HepG2 (cell line): ENCODE measurements around the gene LCK. TPM values are rescaled to one million over a fixed set of nuclear protein-coding genes. Genes with fewer than 3 reads are reported as not detected.

ENCODE experiments used
- ATAD3A ChIP-seq: sonication (generic); formaldehyde crosslinking; IDR thresholded peaks from 2 replicates; pipeline ENCODE4 v1.4.0; 2020; ENCODE audit warnings: missing genetic modification reagents
- GATAD1 ChIP-seq: IDR thresholded peaks from 2 replicates; pipeline ENCODE4 v1.6.1; 2016; ENCODE audit warnings: missing genetic modification reagents, missing compliant biosample characterization
- HCFC1 ChIP-seq: fragments of 150-350 bp; IDR thresholded peaks from 2 replicates; pipeline ENCODE4 v1.6.1; 2014; ENCODE audit warnings: low read depth, low read length
- HDAC1 ChIP-seq: sonication (generic); formaldehyde crosslinking; IDR thresholded peaks from 2 replicates; pipeline ENCODE4 v1.5.1; 2020; ENCODE audit warnings: mild to moderate bottlenecking, missing genetic modification reagents
- IRX3 ChIP-seq: sonication (generic); formaldehyde crosslinking; IDR thresholded peaks from 2 replicates; pipeline ENCODE4 v1.8.1; 2023; ENCODE audit warnings: mild to moderate bottlenecking, low read depth, missing genetic modification reagents, borderline replicate concordance
- MED13 ChIP-seq: sonication (generic); formaldehyde crosslinking; IDR thresholded peaks from 2 replicates; pipeline ENCODE4 v1.5.0; 2020; ENCODE audit warnings: missing genetic modification reagents
- PHF5A ChIP-seq: IDR thresholded peaks from one replicate; pipeline ENCODE4 v1.6.1; 2018; ENCODE audit warnings: low read depth, missing genetic modification reagents; ENCODE audit not compliant: unreplicated experiment
- POLR2A ChIP-seq, 2 experiments: IDR thresholded peaks; 2 replicates each; pipeline ENCODE4 v1.6.1; 2011; ENCODE audit warnings: low read depth in 2 of 2, low read length in 2 of 2, mild to moderate bottlenecking in 1 of 2, moderate library complexity in 1 of 2; ENCODE audit not compliant: insufficient read depth in 1 of 2
- ZNF660 ChIP-seq: sonication (generic); formaldehyde crosslinking; IDR thresholded peaks from 2 replicates; pipeline ENCODE4 v1.5.1; 2020; ENCODE audit warnings: mild to moderate bottlenecking, low read depth, missing genetic modification reagents, borderline replicate concordance
- polyA plus RNA-seq, 8 experiments: library from polyadenylated mRNA; depleted of rRNA in 3 of 8; stranded (reverse) in 7 of 8; unstranded in 1 of 8; fragments of >200 nt; fragmentation: Illumina TruSeq in 4 of 8; extraction: Trizol in 4 of 8; gene quantifications; 2 replicates each; pipeline versions ENCODE4 v1.2.1 to v1.2.3, GENCODE V29; 2011 to 2016; ENCODE audit warnings: low read depth in 4 of 8, missing spikeins in 1 of 8, mixed read lengths in 1 of 8; ENCODE audit not compliant: insufficient read depth in 1 of 8
- total RNA-seq, 5 experiments: library from RNA; depleted of rRNA; stranded (reverse); fragments of >200 nt; fragmentation: Illumina TruSeq; extraction: Trizol; gene quantifications; 2 replicates each; pipeline ENCODE4 v1.2.3, GENCODE V29; 2016; ENCODE audit warnings: low read depth in 1 of 5
- TF ChIP-seq, protein P1 (sequence below): sonication (generic); formaldehyde crosslinking; IDR thresholded peaks from 2 replicates; pipeline ENCODE4 v1.4.0; 2020; ENCODE audit warnings: missing genetic modification reagents, borderline replicate concordance
- TF ChIP-seq, protein P2 (sequence below), 2 experiments: sonication (generic) in 1 of 2; formaldehyde crosslinking in 1 of 2; IDR thresholded peaks; 2 replicates each; pipeline versions ENCODE4 v1.5.1 to v1.6.1; 2011 to 2020; ENCODE audit warnings: borderline replicate concordance in 1 of 2, low read depth in 1 of 2, low read length in 1 of 2, mild to moderate bottlenecking in 1 of 2, missing genetic modification reagents in 1 of 2, moderate library complexity in 1 of 2
- TF ChIP-seq, protein P3 (sequence below): sonication (generic); formaldehyde crosslinking; IDR thresholded peaks from 2 replicates; pipeline ENCODE4 v1.5.1; 2020; ENCODE audit warnings: missing genetic modification reagents, mild to moderate bottlenecking, borderline replicate concordance
- TF ChIP-seq, protein P4 (sequence below): sonication (generic); formaldehyde crosslinking; IDR thresholded peaks from 2 replicates; pipeline ENCODE4 v1.4.0; 2020; ENCODE audit warnings: mild to moderate bottlenecking, missing genetic modification reagents
- TF ChIP-seq, protein P5 (sequence below): sonication (generic); formaldehyde crosslinking; IDR thresholded peaks from 2 replicates; pipeline ENCODE4 v1.8.0; 2022; ENCODE audit warnings: missing genetic modification reagents, mild to moderate bottlenecking, inconsistent platforms, borderline replicate concordance

The LCK gene
- total and polyA plus RNA-seq, 2 of the 13 experiments (the other 11 are each of a cell fraction or from before 2014, with no cell fraction given): 0.93 to 1.8 TPM

DNA sequence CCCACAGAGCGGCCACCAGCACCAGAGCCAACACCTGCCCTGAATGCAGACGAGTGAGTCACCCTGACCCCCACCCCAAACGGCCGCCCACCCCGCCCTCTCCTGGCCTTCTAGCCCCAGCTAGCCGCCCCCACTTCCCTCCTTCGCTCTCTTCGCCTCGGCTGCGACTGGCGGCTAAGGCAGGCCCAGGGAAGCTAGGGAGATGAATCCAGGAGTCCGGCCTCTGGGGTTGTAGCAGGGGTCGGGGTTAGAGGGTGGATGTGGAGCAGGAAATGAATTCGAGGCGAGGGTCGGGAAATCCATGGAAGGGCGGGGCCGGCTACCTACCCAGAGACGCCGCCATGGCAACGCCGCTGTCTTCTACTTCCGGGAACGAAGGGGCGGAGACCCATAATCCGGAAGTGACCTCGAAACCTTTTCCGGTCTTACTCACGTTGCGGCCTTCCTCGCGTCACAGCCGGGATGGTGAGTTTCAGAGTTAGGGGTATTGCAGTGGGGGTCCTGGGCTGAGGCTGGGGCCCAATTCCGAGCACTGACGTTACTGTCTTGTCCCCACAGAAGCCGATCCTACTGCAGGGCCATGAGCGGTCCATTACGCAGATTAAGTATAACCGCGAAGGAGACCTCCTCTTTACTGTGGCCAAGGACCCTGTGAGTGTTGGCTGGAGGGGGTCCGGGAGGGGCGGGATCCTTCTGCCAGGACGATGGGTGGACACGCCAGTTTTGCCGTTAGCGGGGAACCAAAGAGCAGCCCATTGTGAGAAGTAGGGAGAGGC lies 28.9 kb upstream of the LCK start, which contains the start of the genes EIF3I and TMEM234 (continued):
- TF ChIP-seq HDAC1 (CRISPR knock-in tag) (peak; percentile 87), MED13 (CRISPR knock-in tag) (no peak), HCFC1 (0 out of 2 replicates have a peak, but pooled peaks have one; percentile 18), POLR2A (IDR thresholded peaks at IDR 0.05; ENCODE audit: insufficient read depth in 1 of 2, low read depth in 2 of 2, low read length in 2 of 2) (peak; percentile 73 to 77), PHF5A (no peak), ATAD3A (CRISPR knock-in tag) (no peak), GATAD1 (peak; percentile 93), IRX3 (CRISPR knock-in tag) (no peak), ZNF660 (CRISPR knock-in tag) (no peak)
- TF ChIP-seq, protein P1, sequence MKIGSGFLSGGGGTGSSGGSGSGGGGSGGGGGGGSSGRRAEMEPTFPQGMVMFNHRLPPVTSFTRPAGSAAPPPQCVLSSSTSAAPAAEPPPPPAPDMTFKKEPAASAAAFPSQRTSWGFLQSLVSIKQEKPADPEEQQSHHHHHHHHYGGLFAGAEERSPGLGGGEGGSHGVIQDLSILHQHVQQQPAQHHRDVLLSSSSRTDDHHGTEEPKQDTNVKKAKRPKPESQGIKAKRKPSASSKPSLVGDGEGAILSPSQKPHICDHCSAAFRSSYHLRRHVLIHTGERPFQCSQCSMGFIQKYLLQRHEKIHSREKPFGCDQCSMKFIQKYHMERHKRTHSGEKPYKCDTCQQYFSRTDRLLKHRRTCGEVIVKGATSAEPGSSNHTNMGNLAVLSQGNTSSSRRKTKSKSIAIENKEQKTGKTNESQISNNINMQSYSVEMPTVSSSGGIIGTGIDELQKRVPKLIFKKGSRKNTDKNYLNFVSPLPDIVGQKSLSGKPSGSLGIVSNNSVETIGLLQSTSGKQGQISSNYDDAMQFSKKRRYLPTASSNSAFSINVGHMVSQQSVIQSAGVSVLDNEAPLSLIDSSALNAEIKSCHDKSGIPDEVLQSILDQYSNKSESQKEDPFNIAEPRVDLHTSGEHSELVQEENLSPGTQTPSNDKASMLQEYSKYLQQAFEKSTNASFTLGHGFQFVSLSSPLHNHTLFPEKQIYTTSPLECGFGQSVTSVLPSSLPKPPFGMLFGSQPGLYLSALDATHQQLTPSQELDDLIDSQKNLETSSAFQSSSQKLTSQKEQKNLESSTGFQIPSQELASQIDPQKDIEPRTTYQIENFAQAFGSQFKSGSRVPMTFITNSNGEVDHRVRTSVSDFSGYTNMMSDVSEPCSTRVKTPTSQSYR: 0 out of 2 replicates have a peak, but pooled peaks have one; percentile 5
- TF ChIP-seq, protein P2, sequence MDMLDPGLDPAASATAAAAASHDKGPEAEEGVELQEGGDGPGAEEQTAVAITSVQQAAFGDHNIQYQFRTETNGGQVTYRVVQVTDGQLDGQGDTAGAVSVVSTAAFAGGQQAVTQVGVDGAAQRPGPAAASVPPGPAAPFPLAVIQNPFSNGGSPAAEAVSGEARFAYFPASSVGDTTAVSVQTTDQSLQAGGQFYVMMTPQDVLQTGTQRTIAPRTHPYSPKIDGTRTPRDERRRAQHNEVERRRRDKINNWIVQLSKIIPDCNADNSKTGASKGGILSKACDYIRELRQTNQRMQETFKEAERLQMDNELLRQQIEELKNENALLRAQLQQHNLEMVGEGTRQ (IDR thresholded peaks at IDR 0.05; ENCODE audit: low read depth, low read length): no peak
- TF ChIP-seq, protein P2 (CRISPR knock-in tag; IDR thresholded peaks at IDR 0.05; ENCODE audit: borderline replicate concordance): no peak
- TF ChIP-seq, protein P3, sequence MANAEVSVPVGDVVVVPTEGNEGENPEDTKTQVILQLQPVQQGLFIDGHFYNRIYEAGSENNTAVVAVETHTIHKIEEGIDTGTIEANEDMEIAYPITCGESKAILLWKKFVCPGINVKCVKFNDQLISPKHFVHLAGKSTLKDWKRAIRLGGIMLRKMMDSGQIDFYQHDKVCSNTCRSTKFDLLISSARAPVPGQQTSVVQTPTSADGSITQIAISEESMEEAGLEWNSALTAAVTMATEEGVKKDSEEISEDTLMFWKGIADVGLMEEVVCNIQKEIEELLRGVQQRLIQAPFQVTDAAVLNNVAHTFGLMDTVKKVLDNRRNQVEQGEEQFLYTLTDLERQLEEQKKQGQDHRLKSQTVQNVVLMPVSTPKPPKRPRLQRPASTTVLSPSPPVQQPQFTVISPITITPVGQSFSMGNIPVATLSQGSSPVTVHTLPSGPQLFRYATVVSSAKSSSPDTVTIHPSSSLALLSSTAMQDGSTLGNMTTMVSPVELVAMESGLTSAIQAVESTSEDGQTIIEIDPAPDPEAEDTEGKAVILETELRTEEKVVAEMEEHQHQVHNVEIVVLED (CRISPR knock-in tag): peak; percentile 76; the same call in 1 of the 2 replicates
- TF ChIP-seq, protein P4, sequence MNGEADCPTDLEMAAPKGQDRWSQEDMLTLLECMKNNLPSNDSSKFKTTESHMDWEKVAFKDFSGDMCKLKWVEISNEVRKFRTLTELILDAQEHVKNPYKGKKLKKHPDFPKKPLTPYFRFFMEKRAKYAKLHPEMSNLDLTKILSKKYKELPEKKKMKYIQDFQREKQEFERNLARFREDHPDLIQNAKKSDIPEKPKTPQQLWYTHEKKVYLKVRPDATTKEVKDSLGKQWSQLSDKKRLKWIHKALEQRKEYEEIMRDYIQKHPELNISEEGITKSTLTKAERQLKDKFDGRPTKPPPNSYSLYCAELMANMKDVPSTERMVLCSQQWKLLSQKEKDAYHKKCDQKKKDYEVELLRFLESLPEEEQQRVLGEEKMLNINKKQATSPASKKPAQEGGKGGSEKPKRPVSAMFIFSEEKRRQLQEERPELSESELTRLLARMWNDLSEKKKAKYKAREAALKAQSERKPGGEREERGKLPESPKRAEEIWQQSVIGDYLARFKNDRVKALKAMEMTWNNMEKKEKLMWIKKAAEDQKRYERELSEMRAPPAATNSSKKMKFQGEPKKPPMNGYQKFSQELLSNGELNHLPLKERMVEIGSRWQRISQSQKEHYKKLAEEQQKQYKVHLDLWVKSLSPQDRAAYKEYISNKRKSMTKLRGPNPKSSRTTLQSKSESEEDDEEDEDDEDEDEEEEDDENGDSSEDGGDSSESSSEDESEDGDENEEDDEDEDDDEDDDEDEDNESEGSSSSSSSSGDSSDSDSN (CRISPR knock-in tag): peak; percentile 51; the same call in 1 of the 2 replicates
- TF ChIP-seq, protein P5, sequence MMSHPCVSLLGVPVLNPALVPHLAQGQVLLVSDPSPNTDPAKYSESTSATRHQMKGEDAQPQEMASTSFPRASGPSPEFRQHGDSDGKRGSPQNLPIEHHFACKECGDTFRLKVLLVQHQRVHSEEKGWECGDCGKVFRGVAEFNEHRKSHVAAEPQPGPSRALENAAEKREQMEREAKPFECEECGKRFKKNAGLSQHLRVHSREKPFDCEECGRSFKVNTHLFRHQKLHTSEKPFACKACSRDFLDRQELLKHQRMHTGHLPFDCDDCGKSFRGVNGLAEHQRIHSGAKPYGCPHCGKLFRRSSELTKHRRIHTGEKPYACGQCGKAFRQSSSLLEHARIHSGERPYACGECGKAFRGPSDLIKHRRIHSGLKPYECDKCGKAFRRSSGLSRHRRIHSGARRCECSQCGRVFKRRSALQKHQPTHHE (CRISPR knock-in tag): 0 out of 2 replicates have a peak, but pooled peaks have one; percentile 37
